ENCODE data around the gene RABGAP1L. TPM values are rescaled to one million over a fixed set of nuclear protein-coding genes. Genes with fewer than 3 reads are reported as not detected.

RABGAP1L gene
- total RNA-seq, 1 experiment from 2014 or later, result 76.9 TPM

- TF ChIP-seq, protein P1, sequence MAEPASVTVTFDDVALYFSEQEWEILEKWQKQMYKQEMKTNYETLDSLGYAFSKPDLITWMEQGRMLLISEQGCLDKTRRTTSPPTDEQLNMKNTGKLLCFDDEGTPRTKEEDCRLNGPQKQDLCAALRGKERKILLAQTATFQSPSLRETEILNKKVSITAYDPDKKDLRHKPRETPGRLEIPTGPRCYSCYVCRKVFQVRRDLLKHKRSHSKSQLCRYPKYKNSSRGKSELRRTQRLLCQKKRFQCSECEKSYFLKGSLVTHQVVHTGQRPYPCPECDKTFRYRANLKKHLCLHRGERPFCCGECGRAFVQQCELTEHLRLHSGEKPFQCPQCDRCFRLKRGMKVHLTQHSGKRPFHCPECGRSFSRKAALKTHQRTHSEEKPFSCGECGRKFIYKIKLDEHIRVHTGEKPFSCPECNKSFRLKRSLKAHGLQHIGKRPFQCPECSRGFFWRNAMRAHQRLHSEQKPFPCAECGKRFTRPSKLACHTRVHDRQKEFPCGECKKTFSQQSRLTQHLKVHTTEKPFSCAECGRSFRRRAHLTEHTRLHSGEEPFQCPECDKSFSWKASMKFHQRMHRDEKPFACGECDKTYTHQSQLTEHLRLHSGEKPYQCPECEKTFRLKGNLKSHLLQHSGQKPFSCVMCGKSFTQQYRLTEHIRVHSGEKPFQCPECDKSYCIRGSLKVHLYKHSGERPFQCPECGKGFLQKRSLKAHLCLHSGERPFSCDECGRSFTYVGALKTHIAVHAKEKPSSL (CRISPR knock-in tag; conservative IDR thresholded peaks at IDR 0.05), result no peak
- TF ChIP-seq GABPB1 (CRISPR knock-in tag; IDR thresholded peaks at IDR 0.05) (no peak), FOXP1 (CRISPR knock-in tag; IDR thresholded peaks at IDR 0.05; ENCODE audit: borderline replicate concordance) (no peak), ZNF232 (CRISPR knock-in tag; IDR thresholded peaks at IDR 0.05) (no peak), MLX (CRISPR knock-in tag; IDR thresholded peaks at IDR 0.05) (no peak)
- TF ChIP-seq, protein P2, sequence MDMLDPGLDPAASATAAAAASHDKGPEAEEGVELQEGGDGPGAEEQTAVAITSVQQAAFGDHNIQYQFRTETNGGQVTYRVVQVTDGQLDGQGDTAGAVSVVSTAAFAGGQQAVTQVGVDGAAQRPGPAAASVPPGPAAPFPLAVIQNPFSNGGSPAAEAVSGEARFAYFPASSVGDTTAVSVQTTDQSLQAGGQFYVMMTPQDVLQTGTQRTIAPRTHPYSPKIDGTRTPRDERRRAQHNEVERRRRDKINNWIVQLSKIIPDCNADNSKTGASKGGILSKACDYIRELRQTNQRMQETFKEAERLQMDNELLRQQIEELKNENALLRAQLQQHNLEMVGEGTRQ (CRISPR knock-in tag; IDR thresholded peaks at IDR 0.05), result no peak
- TF ChIP-seq, protein P3, sequence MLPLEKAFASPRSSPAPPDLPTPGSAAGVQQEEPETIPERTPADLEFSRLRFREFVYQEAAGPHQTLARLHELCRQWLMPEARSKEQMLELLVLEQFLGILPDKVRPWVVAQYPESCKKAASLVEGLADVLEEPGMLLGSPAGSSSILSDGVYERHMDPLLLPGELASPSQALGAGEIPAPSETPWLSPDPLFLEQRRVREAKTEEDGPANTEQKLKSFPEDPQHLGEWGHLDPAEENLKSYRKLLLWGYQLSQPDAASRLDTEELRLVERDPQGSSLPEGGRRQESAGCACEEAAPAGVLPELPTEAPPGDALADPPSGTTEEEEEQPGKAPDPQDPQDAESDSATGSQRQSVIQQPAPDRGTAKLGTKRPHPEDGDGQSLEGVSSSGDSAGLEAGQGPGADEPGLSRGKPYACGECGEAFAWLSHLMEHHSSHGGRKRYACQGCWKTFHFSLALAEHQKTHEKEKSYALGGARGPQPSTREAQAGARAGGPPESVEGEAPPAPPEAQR (CRISPR knock-in tag; IDR thresholded peaks at IDR 0.05), result no peak
Measured at GRCh38 chr1:174939775-174940545, 780.6 kb downstream of the RABGAP1L start (continued).

DNA sequence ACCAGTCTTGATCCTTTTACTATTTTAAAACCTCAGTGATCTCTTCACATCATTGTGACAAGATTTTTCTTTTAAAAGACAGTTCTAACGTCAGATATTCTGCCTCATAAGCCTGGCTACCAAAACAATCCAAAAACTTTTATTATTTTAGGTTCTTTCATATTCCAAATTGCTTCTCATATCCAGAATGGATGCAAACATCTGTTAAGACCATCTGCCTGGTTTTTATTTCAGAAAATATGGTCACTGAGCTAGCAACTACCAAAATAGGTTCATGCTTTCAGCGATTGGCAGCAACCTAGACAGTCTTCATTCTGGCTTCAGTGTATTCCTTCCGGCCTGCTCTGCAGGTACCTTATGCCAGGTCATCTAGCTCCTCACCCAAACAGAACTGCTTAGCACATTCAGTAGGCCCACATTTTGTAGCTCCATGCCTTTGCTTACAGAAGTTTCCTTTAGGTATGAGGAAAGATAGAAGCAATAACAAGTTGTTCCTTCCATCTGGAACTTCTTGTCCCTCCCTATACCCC is 781.4 kb downstream of the RABGAP1L start:
- peak overlapping the region; percentile 59 for H3K27ac Mint-ChIP-seq
- 0 out of 2 replicates have a peak, but pooled peaks have one; percentile 16 for ATAC-seq
- POLR2A ChIA-PET, result no interaction called here
- TF ChIP-seq FOXJ3 (CRISPR knock-in tag; IDR thresholded peaks at IDR 0.05; ENCODE audit: borderline replicate concordance), result no peak
- no peak for TF ChIP-seq SP1 (CRISPR knock-in tag; conservative IDR thresholded peaks at IDR 0.05)
- no peak for TF ChIP-seq CREB1 (CRISPR knock-in tag; IDR thresholded peaks at IDR 0.05)
- no peak for TF ChIP-seq GTF2I (CRISPR knock-in tag; conservative IDR thresholded peaks at IDR 0.05)
- no peak for TF ChIP-seq STAT6 (CRISPR knock-in tag; conservative IDR thresholded peaks at IDR 0.05; ENCODE audit: low read depth)
- TF ChIP-seq ESRRA (CRISPR knock-in tag; IDR thresholded peaks at IDR 0.05; ENCODE audit: borderline replicate concordance), result no peak
- TF ChIP-seq ZNF423 (CRISPR knock-in tag; IDR thresholded peaks at IDR 0.05), result no peak
- TF ChIP-seq ZNF138 (CRISPR knock-in tag; conservative IDR thresholded peaks at IDR 0.05), result no peak
- TF ChIP-seq GABPB1 (CRISPR knock-in tag; IDR thresholded peaks at IDR 0.05), result no peak
- no peak for TF ChIP-seq NR2C2 (CRISPR knock-in tag; IDR thresholded peaks at IDR 0.05)
- no peak for TF ChIP-seq ZNF232 (CRISPR knock-in tag; IDR thresholded peaks at IDR 0.05)
- TF ChIP-seq TP53 (CRISPR knock-in tag; IDR thresholded peaks at IDR 0.05), result no peak
- TF ChIP-seq, protein P4, sequence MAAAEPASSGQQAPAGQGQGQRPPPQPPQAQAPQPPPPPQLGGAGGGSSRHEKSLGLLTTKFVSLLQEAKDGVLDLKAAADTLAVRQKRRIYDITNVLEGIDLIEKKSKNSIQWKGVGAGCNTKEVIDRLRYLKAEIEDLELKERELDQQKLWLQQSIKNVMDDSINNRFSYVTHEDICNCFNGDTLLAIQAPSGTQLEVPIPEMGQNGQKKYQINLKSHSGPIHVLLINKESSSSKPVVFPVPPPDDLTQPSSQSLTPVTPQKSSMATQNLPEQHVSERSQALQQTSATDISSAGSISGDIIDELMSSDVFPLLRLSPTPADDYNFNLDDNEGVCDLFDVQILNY (CRISPR knock-in tag; IDR thresholded peaks at IDR 0.05), result no peak
- no peak for TF ChIP-seq TEAD1 (CRISPR knock-in tag; IDR thresholded peaks at IDR 0.05)
- TF ChIP-seq, protein P5, sequence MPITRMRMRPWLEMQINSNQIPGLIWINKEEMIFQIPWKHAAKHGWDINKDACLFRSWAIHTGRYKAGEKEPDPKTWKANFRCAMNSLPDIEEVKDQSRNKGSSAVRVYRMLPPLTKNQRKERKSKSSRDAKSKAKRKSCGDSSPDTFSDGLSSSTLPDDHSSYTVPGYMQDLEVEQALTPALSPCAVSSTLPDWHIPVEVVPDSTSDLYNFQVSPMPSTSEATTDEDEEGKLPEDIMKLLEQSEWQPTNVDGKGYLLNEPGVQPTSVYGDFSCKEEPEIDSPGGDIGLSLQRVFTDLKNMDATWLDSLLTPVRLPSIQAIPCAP (CRISPR knock-in tag; IDR thresholded peaks at IDR 0.05), result no peak
- no peak for TF ChIP-seq ATF6 (CRISPR knock-in tag; IDR thresholded peaks at IDR 0.05)
- no peak for TF ChIP-seq ERG (CRISPR knock-in tag; IDR thresholded peaks at IDR 0.05)

More for the DNA sequence above, 781.4 kb downstream of the RABGAP1L start:
- Mint-ChIP-seq H3K4me1 (peaks cover 26% of the 10 kb centered on the region), H3K4me3 (no peak overlapping the region), H3K9me3 (no peaks in the 10 kb centered on the region), H3K36me3 (peaks cover 8% of the 10 kb centered on the region; the same call in 1 of the 2 replicates), H3K27me3 (ENCODE audit: low read depth) (no peaks in the 10 kb centered on the region)
- CTCF ChIA-PET, result no interaction called here
- no peak for DNase-seq (ENCODE audit: low spot score)
